Endodermal cell (in vitro differentiated cells): Measurements from ENCODE around the gene KCNJ12. TPM values are rescaled to one million over a fixed set of nuclear protein-coding genes. Genes with fewer than 3 reads are reported as not detected.
A peak's percentile ranks its signal among the peaks of the same experiment; 100 is the strongest.

Source experiments
- DNase-seq: peaks from one replicate; pipeline ENCODE4 v3.0.0-alpha.2; 2017
- H3K27ac ChIP-seq: 2 replicates; pipeline ENCODE4 v1.5.1; 2013; ENCODE audit warnings: mild to moderate bottlenecking, low read depth, low read length, moderate library complexity
- H3K27me3 ChIP-seq: 2 replicates; pipeline ENCODE4 v1.6.1; 2013; ENCODE audit warnings: mild to moderate bottlenecking, low read length, moderate library complexity; ENCODE audit not compliant: insufficient read depth, control insufficient read depth, poor library complexity, severe bottlenecking
- H3K36me3 ChIP-seq: 2 replicates; pipeline ENCODE4 v1.7.0; 2013; ENCODE audit warnings: mild to moderate bottlenecking, low read length, moderate library complexity; ENCODE audit not compliant: control insufficient read depth, insufficient read depth
- H3K4me1 ChIP-seq: one replicate; pipeline ENCODE4 v1.7.0; 2013; ENCODE audit warnings: low read length; ENCODE audit not compliant: control insufficient read depth, insufficient read depth
- H3K4me3 ChIP-seq: 2 replicates; pipeline ENCODE4 v1.5.1; 2013; ENCODE audit warnings: mild to moderate bottlenecking, low read length, moderate library complexity
- H3K9ac ChIP-seq: 2 replicates; pipeline ENCODE4 v1.6.1; 2013; ENCODE audit warnings: mild to moderate bottlenecking, low read length, moderate library complexity; ENCODE audit not compliant: poor library complexity, severe bottlenecking; ENCODE audit errors: extremely low read depth
- H3K9me3 ChIP-seq: 2 replicates; pipeline ENCODE4 v1.6.1; 2013; ENCODE audit warnings: mild to moderate bottlenecking, low read length, moderate library complexity; ENCODE audit not compliant: control insufficient read depth
- H3K27ac Mint-ChIP-seq: 2 replicates; pipeline ENCODE4 v1.8.0; 2020; ENCODE audit warnings: mixed read lengths
- H3K27me3 Mint-ChIP-seq: 2 replicates; pipeline ENCODE4 v1.8.0; 2021; ENCODE audit warnings: mild to moderate bottlenecking, mixed read lengths; ENCODE audit not compliant: insufficient read depth
- H3K36me3 Mint-ChIP-seq: 2 replicates; pipeline ENCODE4 v1.8.0; 2020; ENCODE audit warnings: low read depth, mixed read lengths
- H3K4me1 Mint-ChIP-seq: 2 replicates; pipeline ENCODE4 v1.8.0; 2020; ENCODE audit warnings: mixed read lengths
- H3K4me3 Mint-ChIP-seq: 2 replicates; pipeline ENCODE4 v1.8.0; 2020; ENCODE audit warnings: mild to moderate bottlenecking, moderate library complexity, mixed read lengths
- H3K9me3 Mint-ChIP-seq: 2 replicates; pipeline ENCODE4 v1.8.0; 2020; ENCODE audit warnings: mild to moderate bottlenecking, mixed read lengths
- WGBS, 2 experiments: methylation state at CpG; one replicate each; pipeline versions ENCODE4 v1.1.5 to v1.1.7; 2013; ENCODE audit warnings: missing lambda C conversion rate in 2 of 2, mixed read lengths in 1 of 2; ENCODE audit not compliant: insufficient coverage in 1 of 2, insufficient read length in 1 of 2; 5-methylcytosine and 5-hydroxymethylcytosine counted together
- total RNA-seq, 2 donors: library from RNA; stranded (reverse); fragmentation: NEBNext Ultra II Directional in 1 of 2; extraction: Animal tissue kit (Norgen Biotek cat#: 25700) in 1 of 2; gene quantifications; 2 replicates in 1 of 2; 3 replicates in 1 of 2; pipeline ENCODE4 v1.2.1, GENCODE V29; 2021
- TF ChIP-seq, protein P1 (sequence below): fragments of 200-600 bp; sonication (generic); conservative IDR thresholded peaks from 2 replicates; pipeline ENCODE4 v1.5.0; 2021; ENCODE audit warnings: antibody characterized with exemption, mild to moderate bottlenecking

The KCNJ12 gene
- total RNA-seq, 2 donors from 2014 or later: 2.3 to 2.6 TPM

GRCh38 chr17:21373036-21373435 is 3.1 kb upstream of the KCNJ12 start:
- H3K4me3 ChIP-seq: no peak overlapping the region
- no peak overlapping the region for H3K9ac ChIP-seq
- 83 to 85% methylated on average over 11 to 12 of the region's 12 CpGs for WGBS, 2 experiments
- peaks cover 8% of the 10 kb centered on the region for H3K4me1 ChIP-seq
- no peak overlapping the region for H3K27ac Mint-ChIP-seq
- DNase-seq: no peak
- no peaks in the 10 kb centered on the region for H3K9me3 Mint-ChIP-seq
- H3K36me3 Mint-ChIP-seq: no peaks in the 10 kb centered on the region
- H3K4me1 Mint-ChIP-seq: peaks cover 32% of the 10 kb centered on the region
- TF ChIP-seq, protein P1, sequence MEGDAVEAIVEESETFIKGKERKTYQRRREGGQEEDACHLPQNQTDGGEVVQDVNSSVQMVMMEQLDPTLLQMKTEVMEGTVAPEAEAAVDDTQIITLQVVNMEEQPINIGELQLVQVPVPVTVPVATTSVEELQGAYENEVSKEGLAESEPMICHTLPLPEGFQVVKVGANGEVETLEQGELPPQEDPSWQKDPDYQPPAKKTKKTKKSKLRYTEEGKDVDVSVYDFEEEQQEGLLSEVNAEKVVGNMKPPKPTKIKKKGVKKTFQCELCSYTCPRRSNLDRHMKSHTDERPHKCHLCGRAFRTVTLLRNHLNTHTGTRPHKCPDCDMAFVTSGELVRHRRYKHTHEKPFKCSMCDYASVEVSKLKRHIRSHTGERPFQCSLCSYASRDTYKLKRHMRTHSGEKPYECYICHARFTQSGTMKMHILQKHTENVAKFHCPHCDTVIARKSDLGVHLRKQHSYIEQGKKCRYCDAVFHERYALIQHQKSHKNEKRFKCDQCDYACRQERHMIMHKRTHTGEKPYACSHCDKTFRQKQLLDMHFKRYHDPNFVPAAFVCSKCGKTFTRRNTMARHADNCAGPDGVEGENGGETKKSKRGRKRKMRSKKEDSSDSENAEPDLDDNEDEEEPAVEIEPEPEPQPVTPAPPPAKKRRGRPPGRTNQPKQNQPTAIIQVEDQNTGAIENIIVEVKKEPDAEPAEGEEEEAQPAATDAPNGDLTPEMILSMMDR: no peak
- H3K9me3 ChIP-seq: no peaks in the 10 kb centered on the region
- H3K27me3 Mint-ChIP-seq: peaks cover 48% of the 10 kb centered on the region
- H3K36me3 ChIP-seq: no peaks in the 10 kb centered on the region
- H3K4me3 Mint-ChIP-seq: no peak overlapping the region
- peaks cover 16% of the 10 kb centered on the region for H3K27me3 ChIP-seq
- H3K27ac ChIP-seq: no peak overlapping the region

DNA sequence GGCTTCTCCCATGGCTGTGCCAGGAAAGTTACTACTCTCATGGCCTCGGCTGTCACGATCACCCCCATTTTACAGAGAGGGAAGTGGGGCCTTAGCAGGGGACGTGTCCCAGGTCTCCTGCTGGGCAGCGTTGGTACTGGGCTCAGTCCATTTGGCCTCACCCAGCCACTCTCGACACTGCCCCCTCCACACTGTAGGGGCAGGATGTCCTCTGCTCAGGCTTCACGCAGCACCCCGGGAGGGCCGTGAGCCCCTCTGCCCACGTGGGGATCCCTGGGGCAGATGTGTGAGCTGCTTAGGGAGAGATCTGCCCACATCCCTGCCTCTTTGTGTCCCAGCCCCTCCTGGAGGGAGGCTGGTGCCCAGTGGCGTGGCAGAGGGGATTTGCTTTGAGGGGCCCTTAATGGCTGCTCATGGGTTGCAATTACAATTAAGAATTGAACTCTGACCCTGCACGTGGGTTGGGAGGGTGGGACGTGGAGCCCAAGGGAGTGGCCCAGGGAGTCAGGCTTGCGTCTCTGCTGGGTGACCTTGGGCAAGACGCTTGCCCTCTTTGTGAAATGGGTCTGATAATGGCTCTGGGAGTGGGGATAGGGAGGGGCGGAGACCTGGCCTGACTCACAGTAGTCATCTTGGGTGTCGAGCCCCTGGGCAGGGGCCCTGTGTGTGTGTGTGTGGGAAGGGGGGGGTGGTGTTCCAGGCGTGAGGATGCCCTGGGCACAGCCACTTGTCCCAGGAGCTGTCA is 2.3 kb upstream of the KCNJ12 start:
- H3K36me3 ChIP-seq: no peaks in the 10 kb centered on the region
- no peak overlapping the region for H3K27ac ChIP-seq
- Mint-ChIP-seq H3K4me1 (peaks cover 32% of the 10 kb centered on the region), H3K27me3 (peaks cover 51% of the 10 kb centered on the region), H3K4me3 (no peak overlapping the region), H3K27ac (no peak overlapping the region), H3K36me3 (no peaks in the 10 kb centered on the region), H3K9me3 (no peaks in the 10 kb centered on the region)
- no peak overlapping the region for H3K4me3 ChIP-seq
- H3K9ac ChIP-seq: no peak overlapping the region
- no peaks in the 10 kb centered on the region for H3K9me3 ChIP-seq
- H3K27me3 ChIP-seq: peaks cover 24% of the 10 kb centered on the region
- no peak for DNase-seq
- 82 to 88% methylated on average over 5 to 17 of the region's 17 CpGs for WGBS, 2 experiments
- H3K4me1 ChIP-seq: peaks cover 8% of the 10 kb centered on the region
- TF ChIP-seq, protein P1: peak; percentile 34

GRCh38 chr17:21374441-21375161 is 1.6 kb upstream of the KCNJ12 start:
- Mint-ChIP-seq H3K27me3 (peaks cover 54% of the 10 kb centered on the region), H3K4me3 (no peak overlapping the region), H3K4me1 (peaks cover 32% of the 10 kb centered on the region), H3K27ac (no peak overlapping the region), H3K36me3 (no peaks in the 10 kb centered on the region), H3K9me3 (no peaks in the 10 kb centered on the region)
- peaks cover 8% of the 10 kb centered on the region for H3K4me1 ChIP-seq
- H3K9ac ChIP-seq: no peak overlapping the region
- TF ChIP-seq, protein P1: no peak
- WGBS, 2 experiments: 88 to 93% methylated on average over 4 to 8 of the region's 8 CpGs
- peaks cover 24% of the 10 kb centered on the region for H3K27me3 ChIP-seq
- H3K27ac ChIP-seq: no peak overlapping the region
- H3K36me3 ChIP-seq: no peaks in the 10 kb centered on the region
- no peak for DNase-seq
- no peak overlapping the region for H3K4me3 ChIP-seq
- no peaks in the 10 kb centered on the region for H3K9me3 ChIP-seq
